HCT116 (cell line): ENCODE measurements around the gene KLHDC7B. TPM values are rescaled to one million over a fixed set of nuclear protein-coding genes. Genes with fewer than 3 reads are reported as not detected.

ENCODE experiments used
- ATAC-seq: fragments of 200-7000 bp; cut with Tn5 transposase; 2 replicates; pipeline ENCODE4 v1.9.1; 2020; ENCODE audit warnings: mild to moderate bottlenecking, moderate library complexity
- BruUV-seq: library from RNA; stranded (reverse); fragments of 400-500 nt; replicated peaks from 2 replicates; lab custom pipeline; 2021; lab: Mats Ljungman, UMichigan
- CTCF ChIA-PET: fragments of 300-600 bp; sonication (Branson Sonifier 250); formaldehyde crosslinking; loops from one replicate; lab custom pipeline; 2021; ENCODE audit warnings: antibody characterized with exemption; lab: Charles Lee
- POLR2A ChIA-PET: fragments of 300-600, 350-600 bp; sonication (Branson Sonifier 250); formaldehyde crosslinking; loops from one replicate; lab custom pipeline; 2021; ENCODE audit warnings: antibody characterized with exemption; lab: Charles Lee
- RAD21 ChIA-PET, 2 experiments: fragments of 300-600 bp; sonication (Branson Sonifier 250); formaldehyde crosslinking; loops; one replicate each; lab custom pipeline; 2023; ENCODE audit warnings: low total read pairs in 2 of 2; ENCODE audit not compliant: uncharacterized antibody in 2 of 2, unreplicated experiment in 2 of 2, low non-redundant PET in 1 of 2; lab: Charles Lee
- DNase-seq: peaks from one replicate; pipeline ENCODE4 v3.0.0-alpha.2; 2010; ENCODE audit warnings: low read depth, low spot score
- H2AFZ ChIP-seq: fragments of 200-600 bp; shearing (Covaris generic), sonication (generic); 2 replicates; pipeline ENCODE4 v1.6.1; 2017; ENCODE audit warnings: low read depth, mixed run types, mixed read lengths, antibody characterized with exemption, low read length; ENCODE audit not compliant: poor library complexity, severe bottlenecking
- H3K27ac ChIP-seq: 2 replicates; pipeline ENCODE4 v1.5.1; 2012; ENCODE audit warnings: low read depth, low read length
- H3K27me3 ChIP-seq: fragments of 200-600 bp; sonication (generic); 2 replicates; pipeline ENCODE4 v1.6.1; 2016; ENCODE audit warnings: mixed run types, low read length, mixed read lengths; ENCODE audit not compliant: insufficient read depth
- H3K36me3 ChIP-seq, 2 experiments: fragments of 200-500 bp in 1 of 2; fragments of 200-600 bp in 1 of 2; sonication (Bioruptor generic) in 1 of 2; sonication (generic) in 1 of 2; 2 replicates each; pipeline versions ENCODE4 v1.5.1 to v1.6.1; 2014 to 2016; ENCODE audit warnings: low read length in 2 of 2, inconsistent platforms in 1 of 2, mixed read lengths in 1 of 2, mixed run types in 1 of 2; ENCODE audit not compliant: insufficient read depth in 2 of 2, control insufficient read depth in 1 of 2
- H3K4me1 ChIP-seq, 2 experiments: fragments of 200-600 bp in 1 of 2; sonication (generic) in 1 of 2; 2 replicates each; pipeline versions ENCODE4 v1.5.1 to v1.6.1; 2012 to 2017; ENCODE audit warnings: low read length in 2 of 2, inconsistent platforms in 1 of 2, mild to moderate bottlenecking in 1 of 2, mixed read lengths in 1 of 2, mixed run types in 1 of 2, moderate library complexity in 1 of 2; ENCODE audit not compliant: insufficient read depth in 2 of 2, control insufficient read depth in 1 of 2
- H3K4me2 ChIP-seq: fragments of 200-600 bp; sonication (generic); 2 replicates; pipeline ENCODE4 v1.6.1; 2017; ENCODE audit warnings: mixed run types, low read length, mixed read lengths
- H3K4me3 ChIP-seq, 2 experiments: fragments of 200-600 bp in 1 of 2; sonication (generic) in 1 of 2; replicated peaks in 1 of 2; 2 replicates each; pipeline ENCODE4 v1.5.1; 2011 to 2016; ENCODE audit warnings: low read length in 2 of 2, control low read depth in 1 of 2, low read depth in 1 of 2, mild to moderate bottlenecking in 1 of 2, mixed read lengths in 1 of 2, mixed run types in 1 of 2
- H3K79me2 ChIP-seq: fragments of 200-600 bp; sonication (generic); 2 replicates; pipeline ENCODE4 v1.6.1; 2017; ENCODE audit warnings: mild to moderate bottlenecking, mixed run types, low read length, moderate library complexity, mixed read lengths; ENCODE audit not compliant: insufficient read depth
- H3K9ac ChIP-seq: fragments of 200-600 bp; sonication (generic); 2 replicates; pipeline ENCODE4 v1.6.1; 2016; ENCODE audit warnings: low read length, mixed read lengths
- H3K9me2 ChIP-seq: fragments of 200-600 bp; sonication (generic), shearing (Covaris generic); 2 replicates; pipeline ENCODE4 v1.6.1; 2017; ENCODE audit warnings: mixed run types, mild to moderate bottlenecking, moderate library complexity; ENCODE audit not compliant: insufficient read depth
- H3K9me3 ChIP-seq, 2 experiments: fragments of 200-500 bp in 1 of 2; fragments of 200-600 bp in 1 of 2; sonication (Bioruptor generic) in 1 of 2; sonication (generic) in 1 of 2; 2 replicates each; pipeline ENCODE4 v1.6.1; 2014 to 2017; ENCODE audit warnings: low read length in 2 of 2, mixed read lengths in 2 of 2, inconsistent platforms in 1 of 2, low read depth in 1 of 2, mild to moderate bottlenecking in 1 of 2, mixed run types in 1 of 2, moderate library complexity in 1 of 2; ENCODE audit not compliant: control insufficient read depth in 1 of 2, insufficient read depth in 1 of 2
- H4K20me1 ChIP-seq: fragments of 200-600 bp; sonication (generic), shearing (Covaris generic); 2 replicates; pipeline ENCODE4 v1.6.1; 2017; ENCODE audit warnings: mixed run types, mild to moderate bottlenecking, moderate library complexity; ENCODE audit not compliant: insufficient read depth
- CBX3 ChIP-seq: IDR thresholded peaks from 2 replicates; pipeline ENCODE4 v1.6.1; 2012; ENCODE audit warnings: low read depth
- POLR2A ChIP-seq: IDR thresholded peaks from 2 replicates; pipeline ENCODE4 v1.7.0; 2011; ENCODE audit warnings: borderline replicate concordance; ENCODE audit not compliant: insufficient read depth, insufficient read length; ENCODE audit errors: extremely low read depth
- SIN3A ChIP-seq: IDR thresholded peaks from 2 replicates; pipeline ENCODE4 v1.6.1; 2012; ENCODE audit warnings: low read depth
- SRF ChIP-seq: IDR thresholded peaks from 2 replicates; pipeline ENCODE4 v1.6.1; 2012; ENCODE audit warnings: low read depth
- ZBTB33 ChIP-seq: IDR thresholded peaks from 2 replicates; pipeline ENCODE4 v1.6.1; 2011; ENCODE audit warnings: mild to moderate bottlenecking, low read length, moderate library complexity; ENCODE audit not compliant: insufficient replicate concordance; ENCODE audit errors: extremely low read depth
- ZFX ChIP-seq: fragments of 450-650 bp; IDR thresholded peaks from 2 replicates; pipeline ENCODE4 v1.6.1; 2017
- intact Hi-C: fragments of 100-400 bp; cut with micrococcal nuclease; formaldehyde crosslinking; loops from 2 replicates; pipeline ENCODE4 v1.10.0; 2022
- total RNA-seq: library from RNA; stranded (reverse); gene quantifications from one replicate; pipeline ENCODE4 v1.2.1, GENCODE V29; 2021; ENCODE audit not compliant: unreplicated experiment
- TF ChIP-seq, protein P1 (sequence below): IDR thresholded peaks from 2 replicates; pipeline ENCODE4 v1.6.1; 2012

The KLHDC7B gene
- total RNA-seq, 1 experiment from 2014 or later, result 0.69 TPM

GRCh38 chr22:50507991-50508884 lies 37.5 kb upstream of the KLHDC7B start, which contains the start of gene NCAPH2 (continued):
- TF ChIP-seq ZBTB33, result no peak
- TF ChIP-seq, protein P1, sequence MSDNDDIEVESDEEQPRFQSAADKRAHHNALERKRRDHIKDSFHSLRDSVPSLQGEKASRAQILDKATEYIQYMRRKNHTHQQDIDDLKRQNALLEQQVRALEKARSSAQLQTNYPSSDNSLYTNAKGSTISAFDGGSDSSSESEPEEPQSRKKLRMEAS, result peak; percentile 60
- TF ChIP-seq POLR2A, result peak; percentile 44
- TF ChIP-seq ZFX, result no peak; the same call in 1 of the 2 replicates
- TF ChIP-seq CBX3, result no peak
- peak; percentile 56; the same call in 1 of the 2 replicates for TF ChIP-seq SIN3A

DNA sequence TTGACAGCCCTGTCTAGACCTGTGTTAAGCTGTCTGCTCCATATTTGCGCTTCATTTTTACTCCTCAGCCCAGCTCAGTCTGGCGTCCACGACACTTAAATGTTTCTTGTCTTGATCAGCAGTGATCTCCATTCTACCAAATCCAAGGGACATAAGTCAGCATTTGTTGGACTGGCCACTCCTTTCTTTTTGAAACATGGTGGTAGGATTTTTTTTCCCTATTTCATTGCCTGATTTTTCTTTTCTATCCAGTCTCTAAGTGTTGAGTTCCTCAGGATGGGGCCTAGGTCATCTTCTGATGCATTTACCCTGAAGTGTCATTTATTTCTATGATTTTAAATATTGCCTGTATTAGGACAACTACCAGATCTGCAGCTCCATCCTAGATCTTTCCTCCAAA lies 36.8 kb upstream of the KLHDC7B start:
- ChIA-PET POLR2A (interaction anchor here (2.1 kb wide), 1 partner anchor 17 kb away, joined by 20 read pairs; the partner anchor contains the start of gene SCO2), CTCF (interaction anchor here (0.7 to 1.8 kb wide), 2 partner anchors 17 to 24 kb away, joined by 3 to 21 read pairs; partner anchors contain the start of gene SCO2), RAD21 (no interaction called here)
- H3K27ac ChIP-seq, result peak overlapping the region; percentile 84; the same call in 1 of the 2 replicates
- H3K9me2 ChIP-seq, result no peaks in the 10 kb centered on the region
- no peaks in the 10 kb centered on the region for H4K20me1 ChIP-seq
- ATAC-seq, result no peak
- peak overlapping the region; percentile 74 for H3K9ac ChIP-seq
- no peaks in the 10 kb centered on the region for H3K27me3 ChIP-seq
- TF ChIP-seq SRF, result no peak
- no peak for DNase-seq
- H3K36me3 ChIP-seq, result peaks cover 0 to 8% of the 10 kb centered on the region in 2 experiments; a peak in 1 of 4 replicates
- peak overlapping the region; percentile 66 to 87 for H3K4me3 ChIP-seq
- TSS peak; percentile 76 for BruUV-seq
- intact Hi-C loops, result loop anchor here (1.0 kb wide), 1 partner anchor 16 kb away; the partner anchor contains the start of gene SCO2
- peak overlapping the region; percentile 81 for H3K4me2 ChIP-seq
- peaks cover 10 to 17% of the 10 kb centered on the region in 2 experiments for H3K4me1 ChIP-seq
- no peak overlapping the region for H2AFZ ChIP-seq
- H3K9me3 ChIP-seq, result no peaks in the 10 kb centered on the region
- peaks cover 66% of the 10 kb centered on the region for H3K79me2 ChIP-seq
